GM12878 (cell line): Measurements from ENCODE around the gene APLP1. TPM values are rescaled to one million over a fixed set of nuclear protein-coding genes. Genes with fewer than 3 reads are reported as not detected.

ENCODE experiments used
- BCL11A ChIP-seq: IDR thresholded peaks from 2 replicates; pipeline ENCODE4 v1.6.1; 2011; ENCODE audit warnings: low read depth, low read length
- BCL3 ChIP-seq: IDR thresholded peaks from 2 replicates; pipeline ENCODE4 v1.6.1; 2011; ENCODE audit warnings: borderline replicate concordance, low read depth, mild to moderate bottlenecking, moderate library complexity, low read length; ENCODE audit not compliant: insufficient read depth, poor library complexity, severe bottlenecking
- BHLHE40 ChIP-seq, 2 experiments: fragments of 450-650 bp in 1 of 2; IDR thresholded peaks; 2 replicates each; pipeline ENCODE4 v1.6.1; 2011 to 2017; ENCODE audit warnings: low read depth in 2 of 2, borderline replicate concordance in 1 of 2, improper control_type of control experiment in 1 of 2, low read length in 1 of 2, mild to moderate bottlenecking in 1 of 2
- BMI1 ChIP-seq: fragments of 450-650 bp; IDR thresholded peaks from 2 replicates; pipeline ENCODE4 v1.6.1; 2016; ENCODE audit warnings: mild to moderate bottlenecking, moderate library complexity, borderline replicate concordance
- CHD1 ChIP-seq: IDR thresholded peaks from 2 replicates; pipeline ENCODE4 v1.6.1; 2012; ENCODE audit warnings: low read depth, low read length, improper control_type of control experiment
- CREM ChIP-seq: IDR thresholded peaks from 2 replicates; pipeline ENCODE4 v1.6.1; 2014; ENCODE audit warnings: antibody characterized with exemption, low read depth
- EP300 ChIP-seq, 2 experiments: fragments of 150-350 bp in 1 of 2; IDR thresholded peaks; 2 replicates each; pipeline ENCODE4 v1.6.1; 2011 to 2012; ENCODE audit warnings: low read depth in 2 of 2, low read length in 2 of 2, borderline replicate concordance in 1 of 2, improper control_type of control experiment in 1 of 2, inconsistent platforms in 1 of 2; ENCODE audit not compliant: control insufficient read depth in 1 of 2
- ESRRA ChIP-seq: IDR thresholded peaks from 2 replicates; pipeline ENCODE4 v1.6.1; 2012; ENCODE audit warnings: mild to moderate bottlenecking, low read length, improper control_type of control experiment
- ETV6 ChIP-seq, 2 experiments: fragments of 450-650 bp in 1 of 2; IDR thresholded peaks in 1 of 2; conservative IDR thresholded peaks in 1 of 2; 2 replicates each; pipeline ENCODE4 v1.6.1; 2014; ENCODE audit warnings: antibody characterized with exemption in 1 of 2, borderline replicate concordance in 1 of 2, low read depth in 1 of 2, mild to moderate bottlenecking in 1 of 2, moderate library complexity in 1 of 2
- GABPA ChIP-seq: IDR thresholded peaks from 2 replicates; pipeline ENCODE4 v1.6.1; 2014; ENCODE audit warnings: antibody characterized with exemption, low read depth, mild to moderate bottlenecking, inconsistent platforms
- HSF1 ChIP-seq: fragments of 150-350 bp; IDR thresholded peaks from 2 replicates; pipeline ENCODE4 v1.6.1; 2014; ENCODE audit warnings: mild to moderate bottlenecking, low read depth, low read length
- KLF5 ChIP-seq: fragments of 450-650 bp; IDR thresholded peaks from 2 replicates; pipeline ENCODE4 v1.6.1; 2014; ENCODE audit warnings: mild to moderate bottlenecking; ENCODE audit not compliant: partially characterized antibody
- NBN ChIP-seq: fragments of 450-650 bp; IDR thresholded peaks from 2 replicates; pipeline ENCODE4 v1.6.1; 2016
- NR2C1 ChIP-seq: fragments of 450-650 bp; IDR thresholded peaks from 2 replicates; pipeline ENCODE4 v1.6.1; 2017; ENCODE audit warnings: antibody characterized with exemption, mild to moderate bottlenecking, moderate library complexity
- NR2F1 ChIP-seq: fragments of 450-650 bp; conservative IDR thresholded peaks from 2 replicates; pipeline ENCODE4 v1.6.1; 2017; ENCODE audit warnings: mild to moderate bottlenecking
- PAX5 ChIP-seq: IDR thresholded peaks from 2 replicates; pipeline ENCODE4 v1.6.1; 2011; ENCODE audit warnings: low read depth, low read length, borderline replicate concordance
- PML ChIP-seq: IDR thresholded peaks from 2 replicates; pipeline ENCODE4 v1.6.1; 2012; ENCODE audit warnings: low read length, inconsistent platforms
- POLR2AphosphoS2 ChIP-seq: IDR thresholded peaks from 2 replicates; pipeline ENCODE4 v1.6.1; 2011; ENCODE audit warnings: low read depth, mild to moderate bottlenecking, low read length, improper control_type of control experiment, moderate library complexity
- SMAD1 ChIP-seq: fragments of 450-650 bp; IDR thresholded peaks from 2 replicates; pipeline ENCODE4 v1.6.1; 2018; ENCODE audit warnings: mild to moderate bottlenecking, low read depth; ENCODE audit not compliant: partially characterized antibody
- SPI1 ChIP-seq: IDR thresholded peaks from 2 replicates; pipeline ENCODE4 v1.6.1; 2011; ENCODE audit warnings: low read depth, mild to moderate bottlenecking, low read length, moderate library complexity, borderline replicate concordance; ENCODE audit not compliant: insufficient read depth
- TARDBP ChIP-seq: IDR thresholded peaks from 2 replicates; pipeline ENCODE4 v1.6.1; 2016; ENCODE audit warnings: borderline replicate concordance
- TCF3 ChIP-seq: IDR thresholded peaks from 2 replicates; pipeline ENCODE4 v1.6.1; 2012; ENCODE audit warnings: low read depth, mild to moderate bottlenecking, low read length, borderline replicate concordance; ENCODE audit not compliant: insufficient read depth
- ZNF207 ChIP-seq: fragments of 450-650 bp; IDR thresholded peaks from 2 replicates; pipeline ENCODE4 v1.6.1; 2014; ENCODE audit warnings: antibody characterized with exemption, mild to moderate bottlenecking, borderline replicate concordance
- ZNF217 ChIP-seq: fragments of 450-650 bp; IDR thresholded peaks from 2 replicates; pipeline ENCODE4 v1.6.1; 2017; ENCODE audit warnings: antibody characterized with exemption, mild to moderate bottlenecking
- polyA plus RNA-seq, 11 experiments: library from polyadenylated mRNA; depleted of rRNA in 4 of 11; unstranded in 6 of 11; stranded (reverse) in 5 of 11; fragments of >200 nt; fragmentation: Nextera tagmentation in 4 of 11; fragmentation: Illumina TruSeq in 1 of 11; extraction: Ambion mirVana in 4 of 11; extraction: Trizol in 1 of 11; gene quantifications; 1 replicate in 1 of 11; 2 replicates in 10 of 11; pipeline versions ENCODE4 v1.2.1 to v1.2.3, GENCODE V29; 2011 to 2016; ENCODE audit warnings: inconsistent platforms in 2 of 11, missing spikeins in 2 of 11, low read depth in 1 of 11
- total RNA-seq, 4 experiments: library from RNA; depleted of rRNA in 3 of 4; stranded (reverse); fragments of >200 nt in 3 of 4; fragmentation: Illumina TruSeq in 1 of 4; extraction: Trizol in 1 of 4; gene quantifications; 2 replicates each; pipeline versions ENCODE4 v1.2.1 to v1.2.3, GENCODE V29; 2013 to 2021
- TF ChIP-seq, protein P1 (sequence below): IDR thresholded peaks from 2 replicates; pipeline ENCODE4 v1.6.1; 2011; ENCODE audit warnings: borderline replicate concordance, low read depth, mild to moderate bottlenecking, moderate library complexity, mixed read lengths, low read length; ENCODE audit not compliant: insufficient read depth; ENCODE audit errors: extremely low read length
- TF ChIP-seq, protein P2 (sequence below): IDR thresholded peaks from 2 replicates; pipeline ENCODE4 v1.6.1; 2011; ENCODE audit warnings: low read depth, low read length, improper control_type of control experiment, borderline replicate concordance

APLP1 gene
- total and polyA plus RNA-seq, 10 of the 15 experiments (the other 5 are each of a cell fraction or from before 2014, with no cell fraction given), result 0.07 to 2.2 (median 0.91) TPM; not detected in 1

DNA sequence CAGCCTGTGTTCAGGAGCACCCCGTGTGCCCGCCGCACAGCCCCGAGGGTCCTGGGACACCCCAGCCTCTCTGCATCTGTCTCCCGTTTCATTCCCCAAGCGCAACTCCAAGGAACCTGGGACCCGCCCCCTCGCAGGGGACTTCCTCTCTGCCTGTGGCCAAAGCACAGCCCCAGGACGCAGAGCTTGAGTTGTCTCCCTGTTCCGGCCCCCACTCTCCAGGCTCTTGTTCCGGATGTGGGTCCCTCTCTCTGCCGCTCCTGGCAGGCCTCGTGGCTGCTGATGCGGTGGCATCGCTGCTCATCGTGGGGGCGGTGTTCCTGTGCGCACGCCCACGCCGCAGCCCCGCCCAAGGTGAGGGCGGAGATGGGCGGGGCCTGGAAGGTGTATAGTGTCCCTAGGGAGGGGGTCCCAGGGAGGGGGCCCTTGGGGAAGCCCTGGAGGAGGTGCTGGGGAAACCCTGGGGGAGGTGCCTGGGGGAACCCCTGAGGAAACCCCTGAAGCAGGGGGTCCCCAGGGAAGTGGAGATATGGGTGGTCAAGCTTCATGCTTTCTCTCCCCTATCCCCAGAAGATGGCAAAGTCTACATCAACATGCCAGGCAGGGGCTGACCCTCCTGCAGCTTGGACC lies 35.3 kb downstream of the APLP1 start (continued):
- TF ChIP-seq BHLHE40 (IDR thresholded peaks at IDR 0.05; ENCODE audit: borderline replicate concordance in 1 of 2, low read depth in 2 of 2, low read length in 1 of 2) (peak; percentile 77 to 86), NBN (peak; percentile 92), TARDBP (no peak; the same call in 1 of the 2 replicates), ZNF217 (no peak), NR2F1 (peak; percentile 74), KLF5 (peak; percentile 63), CHD1 (no peak), SMAD1 (peak; percentile 21), PAX5 (peak; percentile 74; the same call in 1 of the 2 replicates), ZNF207 (peak; percentile 38; the same call in 1 of the 2 replicates), BCL3 (peak; percentile 62), TCF3 (peak; percentile 48; the same call in 1 of the 2 replicates), GABPA (peak; percentile 75), CREM (peak; percentile 87), ETV6 (conservative IDR thresholded peaks at IDR 0.05 in 1 of 2, IDR thresholded peaks at IDR 0.05 in 1 of 2; ENCODE audit: borderline replicate concordance in 1 of 2, low read depth in 1 of 2) (peak in 1 of 2 experiments; percentile 65; a peak in 2 of 4 replicates), ESRRA (no peak), EP300 (IDR thresholded peaks at IDR 0.05; ENCODE audit: borderline replicate concordance in 1 of 2, control insufficient read depth in 1 of 2, low read depth in 2 of 2, low read length in 2 of 2) (peak; percentile 31 to 73; a peak in 2 of 4 replicates), NR2C1 (peak; percentile 47), BMI1 (no peak), PML (0 out of 2 replicates have a peak, but pooled peaks have one; percentile 76), BCL11A (0 out of 2 replicates have a peak, but pooled peaks have one; percentile 14), SPI1 (peak; percentile 82; the same call in 1 of the 2 replicates), POLR2AphosphoS2 (no peak), HSF1 (no peak)
- TF ChIP-seq, protein P1, sequence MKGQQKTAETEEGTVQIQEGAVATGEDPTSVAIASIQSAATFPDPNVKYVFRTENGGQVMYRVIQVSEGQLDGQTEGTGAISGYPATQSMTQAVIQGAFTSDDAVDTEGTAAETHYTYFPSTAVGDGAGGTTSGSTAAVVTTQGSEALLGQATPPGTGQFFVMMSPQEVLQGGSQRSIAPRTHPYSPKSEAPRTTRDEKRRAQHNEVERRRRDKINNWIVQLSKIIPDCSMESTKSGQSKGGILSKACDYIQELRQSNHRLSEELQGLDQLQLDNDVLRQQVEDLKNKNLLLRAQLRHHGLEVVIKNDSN, result peak; percentile 28
- TF ChIP-seq, protein P2, sequence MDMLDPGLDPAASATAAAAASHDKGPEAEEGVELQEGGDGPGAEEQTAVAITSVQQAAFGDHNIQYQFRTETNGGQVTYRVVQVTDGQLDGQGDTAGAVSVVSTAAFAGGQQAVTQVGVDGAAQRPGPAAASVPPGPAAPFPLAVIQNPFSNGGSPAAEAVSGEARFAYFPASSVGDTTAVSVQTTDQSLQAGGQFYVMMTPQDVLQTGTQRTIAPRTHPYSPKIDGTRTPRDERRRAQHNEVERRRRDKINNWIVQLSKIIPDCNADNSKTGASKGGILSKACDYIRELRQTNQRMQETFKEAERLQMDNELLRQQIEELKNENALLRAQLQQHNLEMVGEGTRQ, result no peak
